Activated CD4-positive, alpha-beta T cell treated with anti-CD3 and anti-CD28 coated beads, Interleukin-2, amount 10 ng/mL, durations not matched to agents 24 days and 14 days (primary cell): ENCODE results near the gene FAM98A. TPM values are rescaled to one million over a fixed set of nuclear protein-coding genes. Genes with fewer than 3 reads are reported as not detected.

Experiments used
- DNase-seq: peaks from one replicate; pipeline ENCODE4 v3.0.0; 2022
- H3K27ac Mint-ChIP-seq: one replicate; pipeline ENCODE4 v1.8.0; 2022; ENCODE audit warnings: mild to moderate bottlenecking, mixed read lengths
- H3K27me3 Mint-ChIP-seq: one replicate; pipeline ENCODE4 v1.8.0; 2022; ENCODE audit warnings: mixed read lengths
- H3K36me3 Mint-ChIP-seq: one replicate; pipeline ENCODE4 v1.8.0; 2022; ENCODE audit warnings: low read depth, mild to moderate bottlenecking, mixed read lengths
- H3K4me1 Mint-ChIP-seq: one replicate; pipeline ENCODE4 v1.8.0; 2021; ENCODE audit warnings: mixed read lengths
- H3K4me3 Mint-ChIP-seq: one replicate; pipeline ENCODE4 v1.8.0; 2022; ENCODE audit warnings: mild to moderate bottlenecking, moderate library complexity, mixed read lengths
- H3K9me3 Mint-ChIP-seq: one replicate; pipeline ENCODE4 v1.8.0; 2021; ENCODE audit warnings: mixed read lengths
- intact Hi-C: fragments of 100-400 bp; cut with micrococcal nuclease; formaldehyde crosslinking; loops from one replicate; pipeline ENCODE4 v1.15.1; 2023
- total RNA-seq: library from RNA; stranded (reverse); gene quantifications from 2 replicates; pipeline ENCODE4 v1.2.3, GENCODE V29; 2022

The FAM98A gene
- 72.9 and 79.2 TPM in 2 replicates for total RNA-seq

GRCh38 chr2:33599175-33599942 lies at the start of gene FAM98A:
Gene FAM98A (minus strand): TSS chr2:33599299. CDS start chr2:33599221, 78 bp downstream.
- Mint-ChIP-seq H3K27me3 (peaks cover 2% of the 10 kb centered on the region), H3K36me3 (peaks cover 18% of the 10 kb centered on the region), H3K27ac (peak within 1 kb of the TSS; percentile 99), H3K4me1 (peaks cover 30% of the 10 kb centered on the region), H3K4me3 (peak within 1 kb of the TSS; percentile 98), H3K9me3 (no peaks in the 10 kb centered on the region)
- intact Hi-C loops, result loop anchor here (1.0 to 5.0 kb wide), 7 partner anchors 17 to 1589 kb away; partner anchors contain the start of genes BIRC6, LTBP1, MEMO1 and RASGRP3
- peak; percentile 100 for DNase-seq

GRCh38 chr2:33645861-33646260 lies 46.8 kb upstream of the FAM98A start:
- peaks cover 4% of the 10 kb centered on the region for H3K9me3 Mint-ChIP-seq
- H3K27me3 Mint-ChIP-seq, result peaks cover 2% of the 10 kb centered on the region
- no peak overlapping the region for H3K4me3 Mint-ChIP-seq
- DNase-seq, result no peak
- intact Hi-C loops, result no loop called here
- H3K36me3 Mint-ChIP-seq, result no peaks in the 10 kb centered on the region
- no peaks in the 10 kb centered on the region for H3K4me1 Mint-ChIP-seq
- no peak overlapping the region for H3K27ac Mint-ChIP-seq

- no peaks in the 10 kb centered on the region for H3K4me1 Mint-ChIP-seq
- DNase-seq, result no peak
- no peak overlapping the region for H3K27ac Mint-ChIP-seq
- H3K36me3 Mint-ChIP-seq, result no peaks in the 10 kb centered on the region
- H3K27me3 Mint-ChIP-seq, result no peaks in the 10 kb centered on the region
- peaks cover 4% of the 10 kb centered on the region for H3K9me3 Mint-ChIP-seq
- intact Hi-C loops, result no loop called here
- H3K4me3 Mint-ChIP-seq, result no peak overlapping the region
Measured at GRCh38 chr2:33644215-33644614, 45.1 kb upstream of the FAM98A start.

DNA sequence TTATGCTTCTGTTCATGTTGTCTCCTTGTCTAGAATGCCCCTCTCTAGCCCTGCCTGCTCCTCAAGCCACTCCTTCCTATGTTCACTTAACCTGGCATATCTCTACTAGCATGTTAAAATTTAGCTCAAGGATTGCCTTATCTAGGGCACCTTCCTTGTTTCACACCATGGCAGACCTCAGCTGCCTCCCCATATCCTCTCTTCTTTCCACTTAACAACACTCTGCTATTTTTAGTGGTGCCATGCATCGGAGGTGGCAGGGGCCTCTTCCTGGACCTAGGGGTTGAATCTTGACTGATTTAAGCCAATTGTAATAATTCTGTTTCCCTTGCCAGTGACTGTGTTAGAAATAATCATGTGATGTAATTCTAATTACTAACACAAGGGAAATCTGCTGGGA lies 36.9 kb upstream of the FAM98A start:
- Mint-ChIP-seq H3K4me1 (no peaks in the 10 kb centered on the region), H3K9me3 (no peaks in the 10 kb centered on the region), H3K36me3 (no peaks in the 10 kb centered on the region), H3K4me3 (no peak overlapping the region), H3K27ac (no peak overlapping the region), H3K27me3 (no peaks in the 10 kb centered on the region)
- DNase-seq, result no peak
- intact Hi-C loops, result no loop called here

DNA sequence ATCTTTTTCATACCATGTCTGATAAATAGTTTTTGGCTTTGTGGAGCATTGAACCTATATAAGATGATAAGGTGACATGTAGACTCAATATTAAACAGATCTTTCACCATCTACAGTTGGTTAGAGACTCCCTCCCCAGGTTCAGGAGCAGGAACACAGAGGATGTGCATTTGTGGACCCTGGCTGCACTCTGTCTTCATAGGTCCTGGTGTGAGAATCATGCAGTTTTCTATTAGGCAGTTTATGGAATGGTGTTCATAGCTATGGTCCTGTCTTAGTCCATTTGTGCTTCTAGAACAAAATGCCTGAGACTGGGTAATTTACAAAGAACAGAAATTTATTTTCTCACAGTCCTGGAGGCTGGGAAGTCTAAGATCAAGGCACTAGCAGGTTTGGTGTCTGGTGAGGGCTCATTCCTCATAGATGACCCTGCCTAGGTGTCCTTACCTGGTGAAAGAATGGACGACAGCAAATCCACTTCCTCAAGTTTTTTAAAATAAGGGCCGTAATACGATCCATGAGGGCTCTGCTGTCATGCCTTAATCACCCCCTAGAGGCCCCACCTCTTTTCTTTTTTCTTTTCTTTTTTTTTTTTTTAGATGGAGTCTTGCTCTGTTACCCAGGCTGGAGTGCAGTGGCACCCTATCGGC lies 35.3 kb upstream of the FAM98A start:
- Mint-ChIP-seq H3K4me3 (no peak overlapping the region), H3K9me3 (no peaks in the 10 kb centered on the region), H3K4me1 (no peaks in the 10 kb centered on the region), H3K36me3 (no peaks in the 10 kb centered on the region), H3K27ac (no peak overlapping the region), H3K27me3 (no peaks in the 10 kb centered on the region)
- DNase-seq, result no peak
- intact Hi-C loops, result no loop called here

DNA sequence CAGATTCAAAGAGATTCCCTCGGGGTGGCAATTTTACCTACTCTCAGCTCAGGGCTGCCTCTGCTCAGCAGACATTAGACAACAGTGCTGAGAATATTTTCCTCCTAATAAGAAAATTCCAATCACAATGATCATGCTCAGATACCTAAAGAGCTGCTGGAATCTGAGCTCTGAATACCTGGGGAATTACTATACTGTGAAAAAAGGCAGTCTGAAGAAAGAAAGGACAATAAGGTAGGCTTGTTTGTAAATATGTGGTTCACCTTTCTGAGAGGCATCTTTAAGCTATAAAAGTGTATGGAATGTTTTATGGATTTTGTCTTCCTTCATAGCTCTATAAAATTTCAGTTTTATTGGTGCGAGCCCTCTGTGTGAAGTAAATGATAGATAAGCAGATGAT lies 34.2 kb upstream of the FAM98A start:
- DNase-seq, result no peak
- H3K9me3 Mint-ChIP-seq, result no peaks in the 10 kb centered on the region
- H3K36me3 Mint-ChIP-seq, result no peaks in the 10 kb centered on the region
- H3K27me3 Mint-ChIP-seq, result no peaks in the 10 kb centered on the region
- H3K4me3 Mint-ChIP-seq, result no peak overlapping the region
- H3K27ac Mint-ChIP-seq, result no peak overlapping the region
- intact Hi-C loops, result no loop called here
- no peaks in the 10 kb centered on the region for H3K4me1 Mint-ChIP-seq

- DNase-seq, result no peak
- no peaks in the 10 kb centered on the region for H3K4me1 Mint-ChIP-seq
- H3K36me3 Mint-ChIP-seq, result no peaks in the 10 kb centered on the region
- H3K27me3 Mint-ChIP-seq, result no peaks in the 10 kb centered on the region
- intact Hi-C loops, result no loop called here
- no peak overlapping the region for H3K4me3 Mint-ChIP-seq
- H3K9me3 Mint-ChIP-seq, result no peaks in the 10 kb centered on the region
- no peak overlapping the region for H3K27ac Mint-ChIP-seq
Measured at GRCh38 chr2:33632831-33633230, 33.7 kb upstream of the FAM98A start.

DNA sequence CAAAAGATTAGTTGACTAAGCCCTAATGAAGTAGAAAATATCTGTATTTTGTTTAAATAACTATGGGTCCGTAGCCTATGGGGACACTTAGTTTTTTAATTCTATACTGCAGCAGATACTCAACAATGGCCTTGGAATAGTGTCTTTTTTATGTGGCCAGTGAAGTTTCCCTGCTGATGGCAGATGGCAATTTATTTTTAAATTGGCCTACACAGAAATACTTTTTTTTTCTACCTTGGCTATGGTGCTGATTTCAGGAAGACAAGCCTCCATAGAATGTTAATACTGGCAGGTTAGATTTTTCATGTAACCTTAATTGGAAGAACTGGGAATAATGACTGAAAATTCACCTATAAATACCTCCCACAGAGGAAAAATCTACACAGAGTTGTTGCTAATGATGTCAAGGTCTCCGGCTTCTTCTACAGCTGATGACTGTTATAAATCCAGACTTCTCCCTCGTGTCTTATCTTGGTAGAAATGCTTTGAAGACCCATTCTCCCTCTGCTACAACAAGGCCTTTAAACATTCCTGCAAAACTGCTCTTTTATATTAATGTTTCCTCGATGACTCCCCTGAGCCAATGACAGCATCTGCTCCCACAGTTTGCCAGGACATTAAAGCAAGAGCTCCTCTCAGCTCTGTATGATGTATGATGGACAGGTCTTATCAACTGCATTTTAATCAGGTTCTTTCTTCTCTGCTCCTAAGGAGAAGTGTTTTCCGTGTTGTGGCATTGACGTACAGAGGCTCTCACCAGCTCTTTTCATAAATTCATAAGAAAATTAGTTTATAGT lies 29.1 kb upstream of the FAM98A start:
- Mint-ChIP-seq H3K9me3 (no peaks in the 10 kb centered on the region), H3K36me3 (no peaks in the 10 kb centered on the region), H3K4me1 (no peaks in the 10 kb centered on the region), H3K27ac (no peak overlapping the region), H3K4me3 (no peak overlapping the region), H3K27me3 (no peaks in the 10 kb centered on the region)
- intact Hi-C loops, result no loop called here
- peak; percentile 12 for DNase-seq

DNA sequence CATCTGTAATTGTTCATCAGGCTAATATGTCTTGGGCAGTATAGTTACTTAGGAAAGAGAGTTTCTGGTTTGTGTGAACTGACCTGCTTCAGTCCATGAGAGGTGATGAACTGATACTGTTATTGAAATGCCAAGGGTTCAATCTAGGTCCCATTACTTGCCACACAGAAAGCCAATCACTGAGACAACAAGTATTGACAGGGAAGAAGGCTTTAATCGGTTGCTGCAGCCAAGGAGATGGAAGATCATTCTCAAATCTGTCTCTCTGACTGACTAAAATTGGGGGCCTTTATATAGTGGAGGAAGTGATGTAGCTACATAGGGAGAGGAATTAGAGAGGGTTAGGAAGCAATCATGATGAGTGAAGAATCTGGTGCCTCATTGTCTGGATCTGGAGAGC lies 19.9 kb upstream of the FAM98A start:
- intact Hi-C loops, result no loop called here
- no peaks in the 10 kb centered on the region for H3K36me3 Mint-ChIP-seq
- H3K4me3 Mint-ChIP-seq, result no peak overlapping the region
- peaks cover 16% of the 10 kb centered on the region for H3K9me3 Mint-ChIP-seq
- H3K27me3 Mint-ChIP-seq, result no peaks in the 10 kb centered on the region
- DNase-seq, result peak; percentile 20
- no peak overlapping the region for H3K27ac Mint-ChIP-seq
- no peaks in the 10 kb centered on the region for H3K4me1 Mint-ChIP-seq

DNA sequence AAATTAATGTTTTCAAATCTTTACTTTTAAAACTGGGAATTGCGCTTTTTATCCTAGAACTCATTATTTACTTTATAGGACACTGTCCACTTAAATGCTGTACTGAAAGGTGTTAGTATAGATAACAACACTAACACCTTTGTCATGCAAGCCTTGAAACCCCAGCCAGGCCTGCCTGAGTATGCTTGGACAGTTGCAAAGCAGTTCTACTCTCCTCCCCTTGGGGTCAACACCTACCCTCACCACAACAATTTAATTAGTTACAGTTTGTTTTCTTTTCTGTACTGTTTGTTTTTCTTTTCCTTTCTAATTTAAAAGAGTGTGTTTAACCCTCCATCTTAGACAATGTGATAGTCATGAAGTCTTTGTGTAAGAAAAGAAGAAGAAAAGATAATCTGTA lies 18.9 kb upstream of the FAM98A start:
- intact Hi-C loops, result no loop called here
- no peak overlapping the region for H3K4me3 Mint-ChIP-seq
- DNase-seq, result no peak
- no peak overlapping the region for H3K27ac Mint-ChIP-seq
- H3K36me3 Mint-ChIP-seq, result no peaks in the 10 kb centered on the region
- peaks cover 16% of the 10 kb centered on the region for H3K9me3 Mint-ChIP-seq
- H3K27me3 Mint-ChIP-seq, result no peaks in the 10 kb centered on the region
- no peaks in the 10 kb centered on the region for H3K4me1 Mint-ChIP-seq

DNA sequence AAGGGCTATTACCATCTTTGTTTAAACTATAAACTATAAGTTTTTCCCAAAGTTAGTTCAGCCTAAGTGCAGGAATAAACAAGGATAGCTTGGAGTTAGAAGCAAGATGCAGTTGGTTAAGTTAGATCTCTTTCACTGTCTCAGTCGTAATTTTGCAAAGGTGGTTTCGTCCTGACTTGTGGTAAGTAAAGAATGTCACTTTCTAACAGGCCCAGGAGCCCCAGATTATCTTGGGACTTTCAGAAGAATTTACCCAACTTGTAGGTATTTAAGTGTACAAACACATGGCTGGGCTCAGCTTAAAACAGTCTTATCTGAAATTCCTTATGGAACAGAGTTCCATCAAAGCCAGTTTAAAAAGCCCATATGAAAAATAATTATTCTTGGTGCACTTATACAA lies 18.3 kb upstream of the FAM98A start:
- Mint-ChIP-seq H3K4me3 (no peak overlapping the region), H3K27me3 (no peaks in the 10 kb centered on the region), H3K27ac (no peak overlapping the region), H3K9me3 (peaks cover 16% of the 10 kb centered on the region), H3K4me1 (no peaks in the 10 kb centered on the region), H3K36me3 (no peaks in the 10 kb centered on the region)
- DNase-seq, result no peak
- intact Hi-C loops, result no loop called here

DNA sequence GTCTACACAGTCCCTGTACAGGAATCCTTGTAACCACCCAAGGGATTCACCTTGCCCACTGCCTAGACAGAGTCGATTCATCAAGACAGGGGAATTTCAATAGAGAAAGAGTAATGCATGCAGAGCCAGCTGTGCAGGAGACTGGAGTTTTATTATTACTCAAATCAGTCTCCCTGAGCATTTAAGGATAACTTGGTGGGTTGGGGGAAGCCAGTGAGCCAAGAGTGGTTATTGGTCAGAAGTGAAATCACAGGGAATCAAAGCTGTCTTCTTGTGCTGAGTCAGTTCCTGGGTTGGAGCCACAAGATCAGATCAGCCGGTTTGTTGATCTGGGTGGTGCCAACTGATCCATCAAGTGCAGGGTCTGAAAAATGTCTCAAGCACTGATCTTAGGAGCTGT lies 17.8 kb upstream of the FAM98A start:
- Mint-ChIP-seq H3K4me3 (no peak overlapping the region), H3K27ac (no peak overlapping the region), H3K9me3 (peaks cover 16% of the 10 kb centered on the region), H3K27me3 (no peaks in the 10 kb centered on the region), H3K4me1 (no peaks in the 10 kb centered on the region), H3K36me3 (no peaks in the 10 kb centered on the region)
- DNase-seq, result no peak
- intact Hi-C loops, result no loop called here

GRCh38 chr2:33614190-33614589 lies 15.1 kb upstream of the FAM98A start:
- intact Hi-C loops, result no loop called here

GRCh38 chr2:33607905-33608304 lies 8.8 kb upstream of the FAM98A start:
- H3K9me3 Mint-ChIP-seq, result no peaks in the 10 kb centered on the region
- intact Hi-C loops, result no loop called here
- H3K4me1 Mint-ChIP-seq, result no peaks in the 10 kb centered on the region

More at GRCh38 chr2:33614190-33614589, 15.1 kb upstream of the FAM98A start:
- Mint-ChIP-seq H3K4me1 (no peaks in the 10 kb centered on the region), H3K9me3 (peaks cover 15% of the 10 kb centered on the region), H3K27ac (no peak overlapping the region), H3K27me3 (no peaks in the 10 kb centered on the region), H3K36me3 (no peaks in the 10 kb centered on the region), H3K4me3 (no peak overlapping the region)
- DNase-seq, result peak; percentile 28

More at GRCh38 chr2:33607905-33608304, 8.8 kb upstream of the FAM98A start:
- Mint-ChIP-seq H3K27ac (no peak overlapping the region), H3K27me3 (no peaks in the 10 kb centered on the region), H3K4me3 (no peak overlapping the region), H3K36me3 (no peaks in the 10 kb centered on the region)
- no peak for DNase-seq
